Retinal pigment epithelial cell (primary cell): Measurements from ENCODE around the gene PDZD2.

ENCODE experiments used
- DNase-seq: peaks from one replicate; pipeline ENCODE4 v3.0.0-alpha.2; 2010; ENCODE audit warnings: low read depth
- H3K4me3 ChIP-seq: 2 replicates; pipeline ENCODE4 v1.5.1; 2011; ENCODE audit warnings: mild to moderate bottlenecking, low read length, control low read depth, moderate library complexity
- CTCF ChIP-seq: conservative IDR thresholded peaks from 2 replicates; pipeline ENCODE4 v1.5.1; 2011; ENCODE audit warnings: low read depth, low read length, control low read depth, inconsistent platforms

Gene PDZD2

GRCh38 chr5:31995714-31996113 lies 356.8 kb downstream of the PDZD2 start:
- no peak for DNase-seq
- no peak overlapping the region for H3K4me3 ChIP-seq

GRCh38 chr5:31996909-31997308 lies 358.0 kb downstream of the PDZD2 start:
- TF ChIP-seq CTCF: no peak
- no peak for DNase-seq
- no peak overlapping the region for H3K4me3 ChIP-seq

More at GRCh38 chr5:31995714-31996113, 356.8 kb downstream of the PDZD2 start:
- no peak for TF ChIP-seq CTCF

- H3K4me3 ChIP-seq: no peak overlapping the region
- no peak for DNase-seq
- TF ChIP-seq CTCF: no peak
These were observed 360.5 kb downstream of the PDZD2 start for GRCh38 chr5:31999470-31999869.

GRCh38 chr5:32000731-32001130 lies 361.8 kb downstream of the PDZD2 start:
- no peak for DNase-seq
- no peak overlapping the region for H3K4me3 ChIP-seq
- no peak for TF ChIP-seq CTCF

- no peak for TF ChIP-seq CTCF
- DNase-seq: no peak
- no peak overlapping the region for H3K4me3 ChIP-seq
These were observed 362.4 kb downstream of the PDZD2 start for GRCh38 chr5:32001284-32001683.

- H3K4me3 ChIP-seq: no peak overlapping the region
- DNase-seq: no peak
- no peak for TF ChIP-seq CTCF
These were observed 362.8 kb downstream of the PDZD2 start for GRCh38 chr5:32001707-32002106.

- TF ChIP-seq CTCF: no peak
- H3K4me3 ChIP-seq: no peak overlapping the region
- no peak for DNase-seq
These were observed 363.8 kb downstream of the PDZD2 start for GRCh38 chr5:32002755-32003154.
